ENCODE data around the gene MS4A13.
"Not testable (repeated sequence)": the region's sequence is repeated elsewhere in the genome, so short reads cannot be mapped to it uniquely, and the experiment has no call there.

MS4A13 gene

DNA sequence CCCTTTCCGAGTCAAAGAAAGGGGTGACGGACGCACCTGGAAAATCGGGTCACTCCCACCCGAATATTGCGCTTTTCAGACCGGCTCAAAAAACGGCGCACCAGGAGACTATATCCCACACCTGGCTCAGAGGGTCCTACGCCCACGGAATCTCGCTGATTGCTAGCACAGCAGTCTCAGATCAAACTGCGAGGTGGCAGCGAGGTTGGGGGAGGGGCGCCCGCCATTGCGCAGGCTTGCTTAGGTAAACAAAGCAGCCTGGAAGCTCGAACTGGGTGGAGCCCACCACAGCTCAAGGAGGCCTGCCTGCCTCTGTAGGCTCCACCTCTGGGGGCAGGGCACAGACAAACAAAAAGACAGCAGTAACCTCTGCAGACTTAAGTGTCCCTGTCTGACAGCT lies 17.2 kb downstream of the MS4A13 start:
- not testable (repeated sequence) for DNase-seq

DNA sequence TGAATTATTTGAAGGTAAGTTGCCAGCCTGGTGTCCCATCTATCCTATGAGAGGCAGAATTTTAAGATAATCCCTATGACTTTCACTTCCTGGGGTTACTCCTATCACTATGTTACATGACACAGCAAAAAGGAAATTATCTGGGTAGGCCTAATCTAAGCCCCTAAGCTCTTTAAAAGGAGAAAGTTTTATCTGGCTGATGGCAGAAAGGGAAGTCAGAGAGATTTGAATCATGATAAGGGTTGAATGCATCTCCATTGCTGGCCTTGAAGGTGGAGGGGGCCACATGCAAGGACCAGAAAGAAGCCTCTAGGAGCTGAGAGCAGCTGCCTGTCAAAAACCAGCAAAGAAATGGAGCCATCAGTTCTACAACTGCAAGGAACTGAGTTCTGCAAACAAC lies 23.4 kb downstream of the MS4A13 start:
- DNase-seq = not testable (repeated sequence)

DNA sequence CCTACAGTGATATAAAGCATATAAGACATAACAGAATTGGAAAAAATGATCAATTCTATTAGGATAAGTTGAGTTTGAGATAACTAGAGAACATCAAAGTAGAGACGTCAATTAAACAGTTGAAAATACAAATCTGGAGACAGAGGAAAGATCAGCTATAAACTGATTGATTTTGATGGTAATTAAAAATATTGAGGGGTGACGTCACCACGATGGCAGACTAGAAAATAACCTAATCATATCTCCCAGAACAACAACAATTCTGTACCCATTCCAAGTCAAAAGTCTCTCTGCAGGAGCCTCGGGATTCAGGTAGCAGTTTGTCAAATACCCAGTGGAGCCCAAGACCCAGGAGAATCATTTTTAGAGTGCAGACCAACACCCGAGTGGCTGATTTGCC lies 28.9 kb downstream of the MS4A13 start:
- DNase-seq = no peak

DNA sequence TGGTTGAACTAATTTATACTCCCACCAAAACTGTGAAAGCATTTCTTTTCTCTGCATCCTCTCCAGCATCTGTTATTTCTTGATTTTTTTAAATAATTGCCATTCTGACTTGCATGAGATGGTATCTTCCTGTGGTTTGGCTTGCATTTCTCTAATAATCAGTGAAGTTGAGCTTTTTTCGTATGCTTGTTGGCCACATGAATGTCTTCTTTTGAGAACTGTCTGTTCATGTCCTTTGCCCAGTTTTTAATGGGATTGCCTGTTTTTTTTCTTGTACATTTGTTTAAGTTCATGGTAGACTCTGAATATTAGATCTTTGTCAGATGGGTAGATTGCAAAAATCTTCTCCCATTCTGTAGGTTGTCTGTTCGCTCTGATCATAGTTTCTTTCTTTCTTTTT lies 46.1 kb downstream of the MS4A13 start:
- DNase-seq = no peak

DNA sequence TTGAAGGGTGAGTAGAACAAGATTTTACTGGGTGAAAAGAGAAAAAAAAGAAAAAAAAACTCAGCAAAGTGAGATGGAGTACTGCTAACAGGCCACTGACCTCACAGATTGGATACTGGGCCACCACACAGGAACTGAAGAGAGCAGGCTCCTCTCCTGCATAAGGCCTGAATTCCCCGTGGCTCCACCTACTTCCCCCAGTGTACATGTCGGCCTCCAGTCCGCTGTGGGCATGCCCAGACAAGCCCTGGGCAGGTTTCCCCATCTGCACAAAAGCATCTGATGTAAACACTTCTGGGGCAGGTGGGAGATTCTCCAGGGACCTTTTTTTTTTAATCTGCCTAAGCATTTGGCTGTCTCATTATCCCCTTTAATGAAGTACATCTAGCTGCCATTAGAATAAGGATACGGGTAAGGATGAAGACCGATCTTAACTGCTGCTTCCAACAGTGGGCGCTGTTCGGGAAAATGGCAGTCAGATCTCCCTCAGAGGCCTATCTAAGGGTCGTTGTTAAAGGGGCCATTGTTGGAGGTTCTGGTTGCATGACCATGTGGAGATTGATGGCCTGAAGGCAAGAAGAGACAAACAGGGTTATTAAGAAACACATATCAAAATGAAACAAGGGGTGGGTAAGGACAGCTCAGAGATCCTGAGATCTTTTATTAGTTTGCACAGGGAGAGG lies 48.5 kb downstream of the MS4A13 start:
- no peak for DNase-seq

DNA sequence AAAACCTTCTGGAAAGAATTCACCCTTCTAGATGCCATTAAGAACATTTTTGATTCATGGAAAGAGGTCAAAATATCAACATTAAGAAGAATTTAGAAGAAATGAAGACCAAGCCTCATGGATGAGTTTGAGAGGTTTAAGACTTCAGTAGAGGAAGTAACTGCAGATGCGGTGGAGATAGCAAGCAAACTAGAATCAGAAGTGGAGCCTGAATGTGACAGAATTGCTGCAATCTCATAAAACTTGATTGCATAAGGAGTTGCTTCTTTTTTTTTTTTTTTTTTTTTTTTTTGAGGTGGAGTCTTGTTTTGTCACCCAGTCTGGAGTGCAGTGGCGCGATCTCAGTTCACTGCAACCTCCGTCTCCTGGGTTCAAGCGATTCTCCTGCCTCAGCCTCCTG lies 51.6 kb downstream of the MS4A13 start:
- no peak for DNase-seq

DNA sequence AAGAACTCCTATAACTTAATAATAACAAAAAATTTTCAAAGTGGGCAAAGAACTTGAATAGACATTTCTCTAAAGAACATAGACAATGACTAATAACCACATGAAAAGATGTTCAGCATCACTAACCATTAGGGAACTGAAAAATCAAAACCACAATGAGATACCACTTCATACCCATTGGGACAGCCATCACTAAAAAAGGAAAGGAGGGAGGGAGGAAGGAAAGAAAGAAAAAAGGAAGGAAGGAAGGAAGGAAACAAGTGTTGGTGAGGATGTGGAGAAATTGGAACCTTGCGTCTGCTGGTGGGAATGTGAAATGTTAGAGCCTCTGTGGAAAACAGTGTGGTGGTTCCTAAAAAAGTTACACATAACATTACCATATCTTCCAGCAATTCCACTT lies 55.8 kb downstream of the MS4A13 start:
- DNase-seq = no peak

DNA sequence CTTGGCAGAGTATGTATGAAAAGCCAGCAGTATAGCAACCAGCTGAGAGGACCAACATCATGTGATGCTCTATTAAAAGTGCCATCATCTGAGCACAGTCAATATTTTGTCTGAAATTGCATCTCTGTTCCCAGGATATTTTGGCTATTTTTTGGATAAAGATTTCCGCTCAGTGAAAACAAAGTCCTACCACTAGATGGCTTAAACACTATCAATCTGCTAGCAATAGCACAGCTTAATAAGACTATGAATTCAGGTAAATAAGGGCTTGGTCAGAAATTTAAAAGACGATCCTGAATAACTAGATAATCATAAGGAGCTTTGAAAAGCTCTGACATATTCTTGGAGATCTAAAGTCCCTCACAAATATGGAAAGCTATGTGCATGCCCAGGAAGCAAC lies 74.4 kb downstream of the MS4A13 start:
- DNase-seq = no peak

Data from T-helper 9 cell (primary cell).